ENCODE data around the gene MPC2.
A peak's percentile ranks its signal among the peaks of the same experiment; 100 is the strongest.

Gene MPC2

GRCh38 chr1:167936930-167937708 is at the start of gene MPC2:
Gene MPC2 (minus strand): TSS chr1:167937072. CDS start chr1:167935841, 1,231 bp downstream.
- DNase-seq (ENCODE audit: low spot score): peak; percentile 71

GRCh38 chr1:167984886-167985489 is 48.1 kb upstream of the MPC2 start:
- DNase-seq (ENCODE audit: low spot score): no peak

GRCh38 chr1:167983797-167984420 is 47.0 kb upstream of the MPC2 start:
- DNase-seq (ENCODE audit: low spot score): no peak

- DNase-seq (ENCODE audit: low spot score): no peak
Observed at GRCh38 chr1:167981933-167982332, 45.1 kb upstream of the MPC2 start.

GRCh38 chr1:167977245-167977644 is 40.4 kb upstream of the MPC2 start:
- DNase-seq (ENCODE audit: low spot score): no peak

DNA sequence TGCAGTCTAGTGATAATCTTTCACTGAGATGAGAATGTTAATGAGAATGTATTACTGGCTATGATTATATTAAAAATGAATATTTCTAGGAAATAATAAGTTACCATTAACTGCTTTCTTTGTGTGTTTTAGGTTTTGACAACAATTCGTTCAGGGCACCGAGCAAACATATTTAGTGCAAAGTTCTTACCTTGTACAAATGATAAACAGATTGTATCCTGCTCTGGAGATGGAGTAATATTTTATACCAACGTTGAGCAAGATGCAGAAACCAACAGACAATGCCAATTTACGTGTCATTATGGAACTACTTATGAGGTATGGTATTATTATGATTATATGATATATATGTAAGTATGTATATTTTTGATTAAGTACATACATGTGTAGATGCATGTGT is 37.8 kb upstream of the MPC2 start:
- DNase-seq (ENCODE audit: low spot score): no peak

DNA sequence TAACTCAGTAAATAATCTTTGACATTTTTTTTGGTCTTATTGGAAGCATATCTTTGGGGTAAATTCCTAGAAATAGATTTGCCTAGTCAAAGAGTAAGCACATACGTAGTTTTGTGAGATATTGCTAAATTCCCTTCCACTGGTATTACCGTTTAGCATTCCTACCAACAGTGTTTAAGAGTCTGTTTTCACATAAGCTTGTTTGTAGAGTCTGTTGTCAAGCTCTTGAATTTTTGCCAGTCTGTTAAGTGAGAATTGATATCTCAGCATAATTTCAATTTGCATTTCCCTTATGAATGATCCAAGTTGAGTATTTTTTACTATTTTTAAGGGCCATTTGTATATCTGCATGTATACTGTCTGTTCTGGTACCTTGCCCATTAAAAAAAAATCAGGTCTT is 37.0 kb upstream of the MPC2 start:
- no peak for DNase-seq (ENCODE audit: low spot score)

- DNase-seq (ENCODE audit: low spot score): no peak
Observed at GRCh38 chr1:167968569-167968968, 31.7 kb upstream of the MPC2 start.

GRCh38 chr1:167966050-167966449 is 29.2 kb upstream of the MPC2 start:
- DNase-seq (ENCODE audit: low spot score): no peak

DNA sequence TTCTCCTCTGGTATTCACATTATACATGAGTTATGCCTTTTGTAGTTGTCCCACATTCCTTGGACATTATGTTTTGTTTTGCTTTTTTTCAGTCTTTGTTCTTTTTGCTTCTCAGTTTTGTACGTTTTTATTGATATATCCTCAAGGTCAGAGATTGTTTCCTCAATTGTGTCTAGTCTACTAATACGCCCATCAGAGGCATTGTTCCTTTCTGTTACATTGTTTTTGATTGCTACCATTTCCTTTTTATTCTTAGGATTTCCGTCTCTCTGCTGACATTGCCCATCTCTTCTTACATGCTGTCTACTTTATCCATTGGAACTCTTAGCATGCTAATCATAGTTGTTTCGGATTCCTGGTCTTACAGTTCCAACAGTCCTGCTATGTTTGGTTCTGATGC is 27.8 kb upstream of the MPC2 start:
- no peak for DNase-seq (ENCODE audit: low spot score)

DNA sequence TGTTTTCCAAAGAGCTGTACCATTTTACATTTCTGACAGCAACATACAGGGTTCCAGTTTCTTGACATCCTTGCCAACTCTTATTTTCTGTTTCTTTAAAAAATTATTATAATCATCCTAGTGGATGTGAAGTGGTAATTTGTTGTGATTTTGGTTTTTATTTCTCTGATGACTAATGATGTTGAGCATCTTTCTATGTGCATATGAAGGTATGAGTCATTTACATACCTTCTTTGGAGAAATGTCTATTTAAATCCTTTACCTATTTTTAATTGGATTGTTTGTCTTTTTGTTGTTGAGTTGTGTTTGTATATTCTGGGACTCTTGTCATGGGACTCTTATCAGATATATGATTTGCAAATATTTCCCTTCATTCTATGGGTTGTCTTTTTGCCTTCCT is 20.8 kb upstream of the MPC2 start:
- DNase-seq (ENCODE audit: low spot score): no peak

DNA sequence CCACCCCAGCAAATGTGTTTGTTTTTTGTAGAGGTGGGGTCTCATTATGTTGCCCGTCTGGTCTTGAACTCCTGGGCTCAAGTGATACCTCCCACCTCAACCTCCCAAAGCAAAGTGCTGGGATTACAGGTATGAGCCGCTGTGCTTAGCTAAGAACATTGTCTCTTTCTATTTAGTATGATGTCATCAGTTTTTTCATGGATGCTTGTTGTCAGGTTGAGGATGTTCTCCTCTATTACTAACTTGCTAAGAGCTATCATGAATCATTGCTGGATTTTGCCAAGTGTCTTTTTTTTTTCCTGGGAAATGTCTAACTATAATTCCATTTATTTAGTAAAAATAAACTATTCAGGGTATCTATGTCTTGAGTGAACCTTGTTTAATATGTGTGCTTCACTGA is 19.0 kb upstream of the MPC2 start:
- DNase-seq (ENCODE audit: low spot score): no peak

- DNase-seq (ENCODE audit: low spot score): no peak
Observed at GRCh38 chr1:167950569-167950968, 13.7 kb upstream of the MPC2 start.

DNA sequence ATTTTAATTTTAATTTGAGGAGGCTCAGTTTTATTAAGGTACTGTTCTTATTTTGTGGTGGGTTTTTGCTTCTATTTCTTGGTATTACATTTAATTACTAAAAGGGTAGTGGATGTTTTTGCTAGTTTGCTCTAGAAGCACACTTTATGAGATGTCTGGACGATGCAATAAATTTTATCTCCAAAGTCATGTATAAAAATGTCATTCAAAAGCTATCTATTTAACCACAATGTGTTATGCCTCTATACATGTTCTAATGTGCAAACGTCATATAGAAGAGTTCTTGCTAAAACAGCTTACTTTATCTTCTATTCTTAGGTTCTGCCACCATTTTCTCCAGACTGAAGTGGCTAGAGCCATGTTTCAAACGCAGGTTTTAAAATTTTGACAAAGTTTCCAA is 12.9 kb upstream of the MPC2 start:
- no peak for DNase-seq (ENCODE audit: low spot score)

DNA sequence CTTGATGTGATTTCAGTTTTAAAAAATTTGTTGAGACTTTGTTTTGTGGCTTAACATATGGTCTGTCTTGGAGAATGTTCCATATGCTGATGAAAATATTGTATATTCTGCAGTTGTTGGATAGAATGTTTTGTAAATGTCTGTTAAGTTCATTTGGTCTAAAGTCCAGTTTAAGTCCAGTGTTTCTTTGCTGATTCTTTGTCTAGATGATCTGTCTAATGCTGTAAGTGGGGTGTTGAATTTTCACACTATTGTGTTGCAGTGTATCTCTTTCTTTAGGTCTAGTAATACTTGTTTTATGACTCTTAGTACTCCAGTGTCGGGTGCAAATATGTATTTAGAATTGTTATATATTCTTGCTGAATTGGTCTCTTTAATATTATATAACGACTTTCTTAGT is 10.9 kb upstream of the MPC2 start:
- DNase-seq (ENCODE audit: low spot score): no peak

DNA sequence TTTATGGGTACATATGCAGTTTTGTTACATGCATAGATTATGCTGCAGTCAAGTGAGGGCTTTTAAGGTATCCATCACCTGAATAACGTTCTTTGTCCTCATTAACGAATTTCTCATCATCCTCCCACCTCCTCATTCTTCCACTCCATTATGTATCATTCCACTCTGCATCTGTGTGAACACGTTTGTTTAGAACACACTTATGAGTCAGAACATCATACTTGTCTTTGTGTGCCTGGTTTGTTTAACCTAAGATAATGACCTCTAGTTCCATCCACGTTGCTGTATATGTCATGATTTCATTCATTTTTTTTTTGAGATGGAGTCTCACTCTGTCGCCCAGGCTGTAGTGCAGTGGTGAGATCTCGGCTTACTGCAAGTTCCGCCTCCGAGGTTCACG is 6.7 kb upstream of the MPC2 start:
- no peak for DNase-seq (ENCODE audit: low spot score)

DNA sequence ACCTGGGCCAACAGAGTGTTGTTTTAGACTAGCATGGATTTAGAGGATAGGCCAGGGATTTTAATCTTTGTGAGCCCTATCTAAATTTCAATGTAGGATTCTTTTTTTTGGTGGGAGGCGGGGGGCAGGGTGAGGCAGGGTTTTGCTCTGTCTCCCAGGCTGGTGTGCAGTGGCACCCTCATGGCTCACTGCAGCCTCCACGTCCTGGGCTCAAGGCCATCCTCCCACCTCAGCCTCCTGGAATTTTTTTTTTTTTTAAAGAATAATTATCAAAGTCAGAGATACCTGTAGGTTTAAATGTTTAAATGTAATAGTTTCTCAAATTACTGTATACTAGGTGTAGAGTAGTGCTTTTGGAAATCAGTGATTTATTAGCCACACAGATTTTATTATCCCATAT is 3.4 kb upstream of the MPC2 start:
- DNase-seq (ENCODE audit: low spot score): no peak

DNA sequence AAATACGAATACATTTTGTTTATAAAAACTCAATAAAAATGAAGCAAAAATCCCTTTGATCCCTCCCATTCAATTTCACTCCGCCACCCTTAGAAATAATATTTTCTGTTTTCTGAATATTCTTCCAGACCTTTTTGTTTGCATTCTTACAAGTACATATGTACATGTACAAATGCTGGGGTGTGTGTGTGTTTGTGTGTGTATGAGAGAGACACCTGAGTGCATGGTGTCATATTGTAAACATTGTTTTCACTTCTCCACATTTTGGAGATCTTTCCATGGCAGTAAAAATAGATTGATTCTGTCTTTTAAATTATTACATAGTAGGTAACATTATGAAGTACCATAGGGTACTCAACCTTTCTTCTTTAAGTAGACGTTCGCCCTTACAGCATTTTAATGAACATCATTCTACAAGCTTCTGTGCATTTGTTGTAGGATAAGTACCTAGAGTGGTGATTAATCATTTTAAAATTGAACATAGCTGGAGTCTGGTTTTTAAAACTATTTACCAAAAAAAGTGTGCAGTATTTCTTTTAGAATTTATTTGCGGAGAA is 1.3 kb upstream of the MPC2 start:
- DNase-seq (ENCODE audit: low spot score): no peak

- no peak for DNase-seq (ENCODE audit: low spot score)
Observed at GRCh38 chr1:167937709-167938010, 788 bp upstream of the MPC2 start.

GRCh38 chr1:167936068-167936929 is 573 bp downstream of the MPC2 start, which contains the start of gene DCAF6:
Gene DCAF6 (plus strand): TSS chr1:167936683. CDS start chr1:167936912, 229 bp downstream.
- DNase-seq (ENCODE audit: low spot score): peak; percentile 96

DNA sequence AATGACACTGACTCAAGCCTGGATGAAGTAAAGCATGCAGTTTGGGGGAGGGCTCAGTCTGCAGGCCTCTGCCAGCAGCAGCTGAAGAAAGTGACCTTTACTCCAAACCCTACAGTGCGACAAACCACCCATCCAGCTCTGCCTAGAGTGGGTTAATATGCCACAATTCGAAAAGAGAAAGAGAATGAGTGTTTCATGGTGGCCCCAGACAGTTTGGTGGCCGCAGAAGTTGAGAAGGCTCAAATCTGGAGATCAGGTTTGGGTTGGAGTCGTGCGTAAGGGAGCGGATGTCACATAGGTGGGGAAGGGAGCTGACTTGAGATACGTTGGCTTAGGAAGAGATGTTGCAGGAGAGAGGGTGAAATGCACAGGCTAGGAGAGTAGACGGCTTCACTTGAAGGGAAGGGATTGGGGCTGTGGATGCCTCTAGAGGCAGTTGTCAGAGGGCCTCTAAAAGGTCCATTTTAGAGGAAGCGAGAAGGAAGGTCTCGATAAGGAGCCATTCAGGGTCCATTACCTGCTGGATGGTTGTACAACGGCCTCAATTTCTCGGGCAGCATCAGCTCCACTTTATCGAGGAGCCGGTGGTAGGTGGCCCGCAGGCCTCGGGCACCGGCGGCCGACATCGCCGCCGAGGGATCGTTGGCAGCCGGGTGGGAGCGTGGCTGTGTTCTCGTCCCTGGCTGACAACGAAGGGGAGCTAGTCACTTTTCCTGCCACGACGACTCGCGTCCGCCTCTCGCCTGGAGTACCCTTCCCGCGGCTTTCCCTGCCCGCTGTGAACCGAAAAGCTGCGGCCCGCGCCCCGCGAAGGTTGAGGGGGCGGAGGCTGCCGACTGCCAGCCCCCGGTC is 1.4 kb downstream of the MPC2 start:
- peak; percentile 32 for DNase-seq (ENCODE audit: low spot score)
